GM04503 (cell line): Measurements from ENCODE around the gene PEX19.
"Not testable (repeated sequence)": the region's sequence is repeated elsewhere in the genome, so short reads cannot be mapped to it uniquely, and the experiment has no call there.

Experiments used
- DNase-seq: peaks from one replicate; pipeline ENCODE4 v3.0.0-alpha.2; 2012; ENCODE audit warnings: low read depth

Gene PEX19, protein sequence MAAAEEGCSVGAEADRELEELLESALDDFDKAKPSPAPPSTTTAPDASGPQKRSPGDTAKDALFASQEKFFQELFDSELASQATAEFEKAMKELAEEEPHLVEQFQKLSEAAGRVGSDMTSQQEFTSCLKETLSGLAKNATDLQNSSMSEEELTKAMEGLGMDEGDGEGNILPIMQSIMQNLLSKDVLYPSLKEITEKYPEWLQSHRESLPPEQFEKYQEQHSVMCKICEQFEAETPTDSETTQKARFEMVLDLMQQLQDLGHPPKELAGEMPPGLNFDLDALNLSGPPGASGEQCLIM

DNA sequence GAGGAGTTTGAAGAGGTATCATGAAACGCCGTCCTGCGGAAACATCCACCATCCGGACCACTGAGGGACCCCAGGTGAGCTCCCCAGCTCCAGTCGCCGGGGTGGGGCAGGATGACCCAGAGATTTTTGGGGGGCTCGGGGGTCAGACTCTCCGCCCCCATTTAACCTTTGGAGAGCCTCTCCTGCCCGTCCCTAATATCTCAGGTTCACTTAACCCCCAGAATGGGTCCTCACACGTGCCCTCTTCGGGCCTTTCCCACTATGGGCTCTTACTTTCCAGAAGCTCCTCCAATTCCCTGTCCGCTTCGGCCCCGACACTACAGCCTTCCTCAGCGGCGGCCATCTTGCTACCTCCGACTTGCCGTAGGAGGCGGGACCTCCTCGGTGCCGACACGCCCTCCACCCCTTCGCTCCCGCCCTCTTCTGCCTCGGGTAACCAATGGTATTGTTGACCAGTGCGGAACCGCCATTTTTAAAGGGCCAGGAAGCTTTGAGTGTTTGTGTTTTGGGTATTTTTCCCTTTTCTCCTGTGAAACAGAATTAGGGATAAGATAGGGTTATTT, at the start of gene PEX19:
PEX19 (minus strand) TSS at position 352 of the 563 bp plus-strand sequence; CDS start at position 343, 9 bp downstream.
- peak; percentile 63 for DNase-seq

DNA sequence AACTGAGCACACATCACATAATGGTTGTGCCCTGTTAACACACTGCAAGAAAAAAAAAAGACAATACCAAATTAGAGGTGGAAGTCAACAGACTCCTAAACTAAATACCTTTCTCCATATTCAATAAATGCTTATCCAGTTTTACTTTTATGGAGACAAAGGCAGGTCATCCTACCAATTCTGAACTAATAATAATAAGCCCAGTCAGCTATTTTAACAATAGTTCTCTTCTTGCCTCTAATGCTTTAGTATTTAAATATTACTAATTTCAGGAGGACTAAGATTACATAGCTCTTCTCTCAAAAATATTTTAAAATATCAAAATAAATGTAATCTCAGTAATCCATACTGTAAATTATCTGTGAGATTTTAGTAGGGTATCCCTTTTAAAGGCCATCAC, 47.6 kb upstream of the PEX19 start:
- DNase-seq = no peak

DNA sequence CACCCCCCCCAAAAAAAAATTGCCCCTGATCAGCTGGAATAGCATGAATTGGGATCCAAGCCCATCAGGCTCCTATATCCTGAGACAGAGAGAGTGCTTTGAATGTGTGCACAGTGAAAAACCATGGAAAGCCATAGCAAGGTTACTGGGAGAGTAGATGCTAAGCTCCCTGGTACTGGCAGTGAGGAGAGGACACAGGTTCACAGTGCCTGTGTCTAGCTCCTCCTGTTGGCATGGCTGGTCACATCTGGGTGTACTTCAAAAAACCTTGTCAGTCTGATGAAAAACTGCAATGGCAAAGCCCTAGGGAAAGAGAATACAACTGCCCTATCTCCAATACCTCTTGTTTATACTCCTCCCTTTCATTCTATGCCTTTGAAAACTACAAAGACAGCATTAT, 45.2 kb upstream of the PEX19 start:
- no peak for DNase-seq

DNA sequence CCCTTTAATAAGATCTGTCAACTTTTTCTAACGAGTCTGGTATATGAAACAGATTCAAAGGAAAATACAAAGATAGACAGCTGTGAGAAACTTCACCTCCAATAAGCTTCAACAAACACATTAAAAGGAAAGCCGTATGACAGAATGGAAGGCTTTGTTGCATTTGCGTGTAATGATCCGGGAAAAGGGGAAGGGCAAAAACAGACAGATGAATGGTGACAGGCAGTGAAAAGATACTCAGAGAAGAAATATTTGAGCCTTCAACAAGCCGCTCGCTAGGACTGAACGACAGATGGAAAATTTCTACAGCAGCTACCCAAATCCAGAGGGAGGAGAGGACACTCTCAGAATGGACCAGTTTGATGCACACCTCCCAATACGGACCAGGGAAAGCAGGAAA, 43.3 kb upstream of the PEX19 start:
- DNase-seq = no peak

DNA sequence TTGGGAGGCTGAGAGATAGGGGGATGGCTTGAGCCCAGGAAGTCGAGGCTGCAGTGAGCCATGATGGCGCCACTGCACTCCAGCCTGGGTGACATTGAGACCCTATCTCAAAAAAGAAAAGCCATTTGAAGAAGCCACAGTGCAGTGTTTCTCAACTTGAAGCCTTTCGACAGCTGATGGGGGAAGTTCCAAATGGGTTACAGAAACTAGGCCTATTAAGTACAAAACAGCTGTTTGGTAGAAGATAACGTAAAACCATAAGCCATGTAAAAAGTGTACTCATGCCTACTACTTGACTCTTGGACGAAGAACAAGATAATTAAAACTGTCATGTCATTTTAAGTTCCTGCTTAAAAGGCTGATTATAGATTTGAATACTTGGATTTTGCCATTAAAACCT, 41.5 kb upstream of the PEX19 start:
- DNase-seq = no peak

DNA sequence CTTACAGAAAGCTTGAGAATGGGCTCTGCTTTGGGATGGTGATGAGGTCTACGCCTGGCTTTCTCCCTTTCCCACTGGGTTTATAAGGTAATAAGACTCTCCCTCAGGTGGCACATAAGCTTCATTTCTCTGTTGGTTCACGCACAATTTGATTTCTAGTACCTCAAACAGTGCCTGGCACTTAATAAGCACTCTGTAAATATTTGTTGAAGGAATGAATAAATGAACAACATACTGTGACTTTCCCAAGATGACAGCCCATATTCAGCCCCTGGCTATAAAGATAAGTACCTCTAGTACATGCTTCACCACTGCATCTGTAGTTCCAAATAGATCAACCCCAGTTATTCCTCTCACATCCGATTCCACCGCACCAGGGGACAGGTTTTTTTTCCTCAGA, 40.3 kb upstream of the PEX19 start:
- DNase-seq = no peak

DNA sequence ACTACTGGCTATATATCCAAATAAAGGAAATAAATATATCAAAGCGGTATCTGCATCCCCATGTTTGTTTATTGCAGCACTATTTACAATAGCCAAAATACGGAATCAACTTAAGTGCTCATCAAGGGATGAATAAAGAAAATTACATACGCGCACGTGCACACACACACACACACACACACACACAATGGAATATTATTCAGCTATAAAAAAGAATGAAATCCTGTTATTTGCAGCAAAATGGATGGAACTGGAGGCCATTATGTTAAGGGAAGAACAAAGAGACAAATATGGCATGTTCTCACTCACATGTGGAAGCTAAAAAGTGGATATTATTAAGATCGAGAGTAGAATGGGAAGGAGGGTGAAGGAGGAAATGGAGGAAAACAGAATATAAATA, 37.9 kb upstream of the PEX19 start:
- DNase-seq = no peak

DNA sequence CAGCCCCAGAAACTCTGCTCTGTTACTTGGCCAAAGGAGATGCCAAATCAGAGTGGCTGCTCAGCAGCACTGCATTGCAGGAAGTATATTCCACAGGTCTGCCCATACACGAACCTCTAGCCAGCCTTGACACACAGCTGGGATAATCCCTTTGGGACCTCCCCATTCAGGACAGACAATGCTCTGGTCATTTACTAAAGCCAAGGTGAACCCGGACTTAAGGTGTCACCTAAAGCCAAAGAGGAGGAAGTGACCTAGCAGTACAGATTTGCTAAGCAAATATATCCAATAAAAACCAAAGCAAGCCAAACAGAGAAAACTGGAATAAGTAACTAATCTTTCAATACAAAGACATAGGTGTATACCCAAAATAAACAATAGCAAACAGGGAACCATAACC, 30.4 kb upstream of the PEX19 start:
- DNase-seq = no peak

DNA sequence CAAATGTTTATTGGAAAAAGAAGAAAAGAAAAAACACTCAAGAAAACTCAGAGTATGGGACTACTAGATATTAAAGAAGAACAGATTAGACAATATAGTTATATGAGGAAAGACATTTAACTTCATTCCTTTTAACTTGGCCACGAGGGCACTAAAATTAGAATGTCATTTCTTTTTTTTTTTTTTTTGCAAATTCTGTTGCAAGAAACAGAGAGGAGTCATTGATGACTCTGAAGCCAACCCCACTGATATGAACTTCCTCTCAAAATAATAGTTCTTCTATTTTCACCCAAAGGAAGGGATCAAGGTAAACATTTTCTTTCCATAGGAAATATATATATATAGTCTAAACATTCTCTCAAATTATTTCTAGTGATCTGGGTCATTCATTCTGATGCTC, 24.6 kb upstream of the PEX19 start:
- DNase-seq = no peak

DNA sequence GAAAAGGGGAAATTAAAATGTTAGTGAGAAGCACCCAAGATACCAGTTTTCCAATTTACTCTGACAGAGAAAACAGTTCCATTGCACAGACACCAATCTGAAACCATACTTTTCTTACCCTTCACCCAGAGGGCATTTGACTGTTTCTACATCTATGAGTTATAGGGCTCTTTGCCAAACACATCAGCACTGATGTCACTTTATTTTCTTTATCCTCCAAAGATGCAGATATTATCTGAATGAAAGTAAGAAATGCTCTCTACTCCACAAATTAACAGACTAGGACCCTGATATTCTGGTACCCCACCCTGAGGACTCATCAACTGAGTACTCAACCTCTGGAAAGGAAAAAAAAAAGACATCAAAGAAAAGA, 24.2 kb upstream of the PEX19 start:
- no peak for DNase-seq

DNA sequence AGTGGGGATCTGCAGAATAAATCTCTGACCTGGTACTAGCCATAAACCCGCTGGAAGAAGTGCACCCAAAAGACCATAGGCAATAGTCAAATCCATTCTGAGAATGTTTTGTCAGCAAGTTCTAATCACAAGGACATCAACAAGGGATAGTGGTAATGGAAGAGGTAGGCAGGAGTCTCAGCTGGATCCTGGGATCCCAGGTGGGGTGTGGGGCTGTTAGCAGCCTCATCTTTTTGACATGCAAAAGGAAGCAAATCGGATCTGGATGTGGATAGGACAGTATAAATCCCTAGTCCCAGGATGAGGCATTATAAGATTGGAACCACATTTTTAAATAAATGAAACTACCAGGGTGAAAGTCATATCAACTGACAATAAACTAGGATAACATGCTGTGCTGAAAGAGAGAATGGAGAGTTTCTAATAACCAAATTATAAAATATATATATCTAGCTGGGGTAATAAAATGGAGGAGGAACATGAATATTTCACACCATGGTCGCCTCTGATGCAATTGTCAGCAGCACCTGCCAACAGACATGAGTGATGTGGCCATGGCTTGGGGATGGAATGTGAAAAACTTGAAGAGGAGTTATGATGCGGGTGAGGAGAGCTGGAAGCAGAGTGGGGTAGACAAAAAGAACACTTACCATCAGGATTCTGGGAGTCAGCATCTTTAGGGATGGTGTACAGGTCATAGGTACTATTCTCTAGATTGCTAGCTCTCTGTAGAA, 23.7 kb upstream of the PEX19 start:
- no peak for DNase-seq

DNA sequence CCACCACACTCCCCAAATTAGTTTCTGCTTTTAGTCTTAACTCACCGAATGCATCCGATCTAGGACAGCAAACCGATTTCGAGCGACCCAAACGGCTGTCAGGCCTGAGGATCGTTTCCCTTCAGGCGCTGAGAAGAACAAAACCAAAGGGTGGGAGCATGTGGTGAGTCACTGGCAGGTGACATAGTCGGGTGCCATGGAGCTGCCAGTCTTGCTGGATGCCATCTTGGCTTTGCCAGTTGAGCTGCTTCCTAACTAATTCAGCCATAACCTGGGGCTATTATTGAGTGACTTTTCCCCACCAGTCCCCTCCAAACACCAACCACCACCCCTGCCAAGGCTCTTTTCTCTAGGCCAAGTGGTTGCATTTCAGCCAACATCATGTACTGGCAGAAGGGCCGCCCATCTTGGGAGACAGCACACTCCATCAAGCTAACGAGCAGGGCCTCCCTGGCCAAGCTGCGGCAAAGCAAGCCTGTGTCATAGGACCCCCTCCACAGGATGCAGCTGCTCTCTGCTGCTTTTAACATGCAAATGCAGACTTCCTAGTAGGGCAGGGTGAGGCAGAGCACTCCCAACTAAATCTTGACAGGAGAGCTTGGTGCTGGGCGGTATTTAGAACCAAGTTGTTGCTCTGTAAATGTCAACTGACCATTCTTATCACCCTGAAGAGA, 22.3 kb upstream of the PEX19 start:
- no peak for DNase-seq

DNA sequence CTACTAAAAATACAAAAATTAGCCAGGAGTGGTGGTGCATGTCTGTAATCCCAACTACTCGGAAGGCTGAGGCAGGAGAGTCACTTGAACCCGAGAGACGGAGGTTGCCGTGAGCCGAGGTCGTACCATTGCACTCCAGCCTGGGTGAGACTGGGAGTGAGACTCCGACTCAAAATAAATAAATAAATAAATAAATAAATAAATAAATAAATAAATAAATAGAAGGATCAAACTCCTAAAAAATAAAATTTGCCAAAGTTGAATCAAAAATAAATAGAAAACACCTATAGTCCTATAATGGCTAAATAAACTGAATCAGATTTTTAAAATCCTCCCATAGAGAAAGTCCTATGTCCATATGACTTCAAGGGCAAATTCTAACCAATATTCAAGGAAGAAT, 15.2 kb upstream of the PEX19 start:
- no peak for DNase-seq

DNA sequence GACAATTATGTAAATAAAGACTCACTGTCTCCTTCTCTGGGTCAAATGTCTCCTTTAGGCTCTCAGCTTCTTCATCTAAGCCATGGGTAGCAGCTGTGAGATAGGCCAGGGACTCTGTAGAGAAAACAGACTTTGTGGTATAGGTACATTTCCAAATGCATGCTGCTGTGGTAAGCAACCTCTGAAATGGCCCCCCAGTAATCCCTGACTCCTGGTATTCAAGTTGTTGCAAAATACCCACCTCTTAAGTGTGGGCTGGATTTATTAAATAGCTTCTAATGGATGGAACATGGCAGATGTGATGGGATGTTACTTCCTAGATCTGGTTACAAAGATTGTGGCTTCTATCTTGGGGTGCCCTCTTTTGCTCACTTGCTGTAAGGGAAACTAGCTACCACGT, 11.1 kb upstream of the PEX19 start:
- no peak for DNase-seq

DNA sequence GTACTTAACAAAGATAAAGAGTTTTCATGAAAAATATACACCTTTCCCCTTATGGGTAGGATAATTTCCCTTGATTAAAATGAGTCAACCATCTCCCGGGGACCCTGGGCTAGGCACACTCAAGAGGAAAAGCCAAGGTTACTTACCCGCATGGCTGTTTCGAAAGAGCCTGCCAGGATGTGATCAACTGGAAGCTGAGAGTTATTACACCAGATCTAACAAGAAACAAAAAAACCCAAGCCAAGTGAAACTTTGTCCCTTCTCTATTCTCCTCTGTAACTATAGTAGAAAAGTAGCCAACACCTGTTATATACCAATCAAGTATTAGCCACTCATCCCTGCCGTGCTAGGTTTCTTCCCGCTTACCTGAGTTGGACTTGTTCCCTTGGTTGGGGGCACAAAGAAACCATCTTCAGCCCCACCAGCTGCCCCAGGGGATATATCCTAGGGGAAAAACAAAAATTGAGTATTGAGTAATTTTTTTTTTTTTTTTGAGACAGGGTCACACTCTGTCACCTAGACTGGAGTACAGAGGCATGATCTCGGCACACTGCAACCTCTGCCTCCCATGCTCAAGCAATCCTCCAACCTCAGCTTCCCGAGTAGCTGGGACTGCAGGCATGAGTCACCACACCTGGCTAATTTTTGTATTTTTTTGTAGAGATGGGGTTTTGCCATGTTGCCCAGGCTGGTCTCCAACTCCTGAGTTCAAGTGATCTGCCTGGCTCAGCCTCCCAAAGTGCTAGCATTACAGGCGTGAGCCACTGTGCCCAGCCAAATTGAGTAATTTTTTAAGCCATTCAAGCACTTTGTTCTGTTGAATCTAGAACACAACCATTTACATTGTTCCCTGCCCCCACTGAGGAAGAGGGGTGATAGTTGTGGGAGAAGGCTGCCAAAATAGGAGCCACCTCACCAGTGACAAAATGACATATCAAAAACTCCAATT, 8.4 kb upstream of the PEX19 start:
- DNase-seq = no peak

DNA sequence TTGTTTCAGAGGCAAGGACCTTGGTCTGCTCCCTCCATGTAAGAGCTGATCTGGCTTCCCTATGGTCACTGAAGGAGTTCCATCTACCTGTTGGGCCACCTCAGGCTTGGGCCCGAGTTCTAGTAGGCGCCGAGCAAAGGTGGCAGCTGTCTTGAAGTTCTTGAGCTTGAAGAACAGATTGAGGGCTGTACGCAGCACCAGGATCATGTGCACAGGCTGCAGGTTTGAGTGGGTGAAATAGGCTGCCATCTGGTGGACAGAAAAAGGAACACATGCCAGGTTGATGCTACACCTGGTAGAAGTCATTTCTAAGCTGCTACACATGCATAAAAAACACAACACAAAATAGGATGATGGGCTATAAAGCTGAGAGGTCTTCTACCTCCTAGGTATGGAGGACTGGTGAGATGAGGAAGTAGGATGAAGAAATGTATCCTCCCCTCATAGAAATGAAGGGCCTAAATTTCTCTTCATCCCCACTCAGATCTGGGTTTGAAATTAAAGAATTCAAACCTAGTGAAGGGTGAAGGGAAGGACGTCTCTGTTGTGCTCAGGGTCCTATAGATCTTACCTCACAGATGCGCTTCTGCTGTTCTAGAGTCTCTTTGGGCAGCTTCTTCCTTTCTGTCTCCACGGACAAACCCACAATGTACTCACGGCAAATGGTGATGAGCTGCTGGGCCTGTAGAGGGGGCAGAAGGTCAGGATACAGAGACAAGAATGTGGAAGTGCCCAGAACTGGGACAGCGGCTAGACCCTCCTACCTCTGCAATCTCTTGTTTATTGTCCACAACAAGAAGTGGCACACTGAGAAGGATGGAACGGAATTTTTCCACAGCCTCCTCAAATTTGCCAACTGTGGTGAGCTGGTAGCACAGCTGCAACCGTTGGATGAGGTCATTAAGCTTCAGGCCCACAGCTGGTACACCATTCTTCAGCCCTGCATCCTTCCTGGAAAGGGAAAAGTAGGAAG, 6.6 kb upstream of the PEX19 start:
- no peak for DNase-seq

DNA sequence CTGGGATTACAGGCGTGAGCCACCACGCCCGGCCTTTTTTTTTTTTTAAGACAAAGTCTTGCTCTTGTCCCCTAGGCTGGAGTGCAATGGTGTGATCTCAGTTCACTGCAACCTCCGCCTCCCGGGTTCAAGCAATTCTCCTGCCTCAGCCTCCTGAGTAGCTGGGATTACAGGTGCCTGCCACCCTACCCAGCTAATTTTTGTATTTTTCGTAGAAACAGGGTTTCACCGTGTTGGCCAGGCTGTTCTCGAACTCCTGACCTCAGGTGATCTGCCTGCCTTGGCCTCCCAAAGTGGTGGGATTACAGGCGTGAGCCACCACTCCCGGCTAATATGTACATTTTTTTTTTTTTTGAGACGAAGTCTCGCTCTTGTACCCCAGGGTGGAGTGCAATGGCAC, 2.8 kb upstream of the PEX19 start:
- DNase-seq = not testable (repeated sequence)

DNA sequence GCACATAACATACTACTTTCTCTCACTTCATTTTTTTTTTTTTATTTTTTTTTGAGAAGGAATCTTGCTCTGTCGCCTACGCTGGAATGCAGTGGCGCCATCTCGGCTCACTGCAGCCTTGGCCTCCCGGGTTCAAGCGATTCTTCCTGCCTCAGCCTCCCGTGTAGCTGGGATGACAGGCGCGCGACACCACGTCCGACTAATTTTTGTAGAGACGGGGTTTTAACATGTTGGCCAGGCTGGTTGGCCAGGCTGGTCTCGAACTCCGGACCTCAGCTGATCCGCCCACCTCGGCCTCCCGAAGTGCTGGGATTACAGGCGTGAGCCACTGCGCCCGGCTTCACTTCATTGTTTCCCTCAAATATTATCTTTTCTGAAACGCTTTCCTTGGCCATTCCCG, 573 bp upstream of the PEX19 start:
- DNase-seq = no peak

DNA sequence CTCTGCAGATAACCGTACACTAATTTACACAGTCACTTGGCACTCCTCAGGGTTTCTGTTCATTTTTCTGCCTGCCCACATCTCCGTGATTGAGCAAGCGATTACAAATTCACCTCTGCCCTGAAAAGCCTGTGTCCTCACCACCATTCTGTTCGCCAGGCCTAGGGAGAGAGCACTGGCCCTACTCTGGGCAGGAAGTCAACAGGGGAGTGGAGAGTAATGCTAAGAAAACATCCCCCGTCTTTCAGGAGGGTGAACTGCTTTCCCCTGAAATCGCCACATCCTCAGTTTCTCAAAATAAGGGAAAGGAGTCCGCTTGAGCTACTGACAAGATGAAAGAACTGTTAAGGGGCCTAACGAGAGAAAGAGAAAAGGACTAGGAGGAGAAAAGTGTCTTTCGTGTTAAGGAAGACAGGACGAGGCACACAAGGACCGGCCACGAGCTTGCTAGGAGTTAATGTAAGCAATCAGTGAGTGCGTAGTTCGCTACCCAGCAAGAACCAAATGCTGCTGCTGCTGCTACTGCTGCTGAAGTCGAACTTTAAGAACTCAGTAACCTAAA, 632 bp downstream of the PEX19 start:
- DNase-seq = peak; percentile 69

DNA sequence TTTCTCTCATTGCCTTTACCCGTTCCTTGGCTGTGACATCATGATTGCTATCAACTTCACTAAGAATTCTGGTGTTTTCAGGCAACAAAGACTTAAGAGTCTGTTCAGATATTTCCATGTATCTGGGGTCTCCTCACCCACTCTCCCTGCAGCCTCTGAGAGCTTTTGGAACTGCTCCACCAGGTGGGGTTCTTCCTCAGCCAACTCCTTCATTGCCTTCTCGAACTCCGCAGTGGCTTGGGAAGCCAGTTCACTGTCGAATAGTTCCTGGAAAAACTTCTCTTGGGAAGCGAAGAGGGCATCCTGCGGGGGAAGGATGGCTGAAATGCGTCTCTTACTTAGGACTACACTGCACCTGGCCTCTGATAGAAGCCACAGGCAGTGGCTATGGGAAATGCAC, 2.1 kb downstream of the PEX19 start:
- DNase-seq = no peak
